Activated T-cell treated with anti-CD3 and anti-CD28 coated beads, Interleukin-2, amount 50 U/mL, for 4 hours (primary cell): ENCODE results near the gene NCKAP5. TPM values are rescaled to one million over a fixed set of nuclear protein-coding genes. Genes with fewer than 3 reads are reported as not detected.

ENCODE experiments used
- ATAC-seq, 2 donors: fragments of 200-7000 bp; cut with Tn5 transposase; one replicate each; pipeline ENCODE4 v1.10.0; 2021
- DNase-seq: peaks from one replicate; pipeline ENCODE4 v3.0.0-alpha.2; 2020
- H3K27me3 Mint-ChIP-seq: one replicate; pipeline ENCODE4 v1.8.0; 2021; ENCODE audit warnings: low read depth, mixed read lengths
- H3K36me3 Mint-ChIP-seq: one replicate; pipeline ENCODE4 v1.8.0; 2022; ENCODE audit warnings: mixed read lengths; ENCODE audit not compliant: insufficient read depth
- H3K4me1 Mint-ChIP-seq: one replicate; pipeline ENCODE4 v1.8.0; 2021; ENCODE audit warnings: low read depth, mixed read lengths
- H3K4me3 Mint-ChIP-seq: one replicate; pipeline ENCODE4 v1.8.0; 2021; ENCODE audit warnings: mild to moderate bottlenecking, moderate library complexity, mixed read lengths
- H3K9me3 Mint-ChIP-seq: one replicate; pipeline ENCODE4 v1.8.0; 2021; ENCODE audit warnings: mixed read lengths
- total RNA-seq, 3 donors: library from RNA; stranded (reverse); gene quantifications; one replicate each; pipeline ENCODE4 v1.2.1, GENCODE V29; 2021

The NCKAP5 gene
- total RNA-seq, 3 donors from 2014 or later, result 0.03 TPM; not detected in 2

DNA sequence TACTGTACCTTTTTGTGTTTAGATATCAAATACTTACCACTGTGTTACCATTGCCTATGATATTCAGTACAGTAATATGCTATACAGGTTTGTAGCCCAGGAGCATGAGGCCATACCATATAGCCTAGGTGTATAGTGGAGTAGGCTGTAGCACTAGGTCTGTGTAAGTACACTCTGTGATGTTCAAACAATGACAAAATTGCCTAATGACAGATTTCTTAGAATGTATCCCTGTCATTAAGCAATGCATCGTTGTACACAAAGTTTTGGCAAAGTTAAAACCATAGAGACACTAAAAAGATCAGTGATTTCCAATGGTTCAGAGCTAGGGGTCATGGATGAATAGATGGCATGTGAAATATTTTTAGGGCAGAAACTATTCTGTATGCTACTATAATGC is 415.5 kb downstream of the NCKAP5 start:
- no peaks in the 10 kb centered on the region for H3K27me3 Mint-ChIP-seq
- DNase-seq (no peak), ATAC-seq (no peak)
- H3K36me3 Mint-ChIP-seq, result no peaks in the 10 kb centered on the region
- no peaks in the 10 kb centered on the region for H3K9me3 Mint-ChIP-seq
- no peaks in the 10 kb centered on the region for H3K4me1 Mint-ChIP-seq
- H3K4me3 Mint-ChIP-seq, result no peak overlapping the region

DNA sequence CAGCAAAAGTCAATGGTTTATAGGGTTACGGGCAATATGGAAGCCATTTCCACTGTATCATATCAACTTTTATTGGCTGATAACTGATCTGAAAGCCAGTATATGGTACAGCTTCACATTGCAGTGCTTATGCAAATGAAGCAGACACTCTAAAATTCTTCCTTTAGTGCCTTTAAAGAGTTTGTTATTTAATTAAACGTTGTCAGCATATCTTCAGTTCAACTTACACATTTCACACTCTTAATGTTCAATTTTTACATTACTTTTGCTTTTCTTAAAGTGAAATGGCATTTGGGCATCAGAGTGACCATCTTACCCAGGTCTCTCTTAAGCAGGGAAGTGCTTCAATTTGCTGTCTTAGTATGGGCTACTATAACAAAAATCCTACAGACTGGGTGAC is 420.1 kb downstream of the NCKAP5 start:
- DNase-seq (no peak), ATAC-seq (no peak)
- no peaks in the 10 kb centered on the region for H3K4me1 Mint-ChIP-seq
- no peak overlapping the region for H3K4me3 Mint-ChIP-seq
- H3K9me3 Mint-ChIP-seq, result peaks cover 4% of the 10 kb centered on the region
- no peaks in the 10 kb centered on the region for H3K27me3 Mint-ChIP-seq
- no peaks in the 10 kb centered on the region for H3K36me3 Mint-ChIP-seq

DNA sequence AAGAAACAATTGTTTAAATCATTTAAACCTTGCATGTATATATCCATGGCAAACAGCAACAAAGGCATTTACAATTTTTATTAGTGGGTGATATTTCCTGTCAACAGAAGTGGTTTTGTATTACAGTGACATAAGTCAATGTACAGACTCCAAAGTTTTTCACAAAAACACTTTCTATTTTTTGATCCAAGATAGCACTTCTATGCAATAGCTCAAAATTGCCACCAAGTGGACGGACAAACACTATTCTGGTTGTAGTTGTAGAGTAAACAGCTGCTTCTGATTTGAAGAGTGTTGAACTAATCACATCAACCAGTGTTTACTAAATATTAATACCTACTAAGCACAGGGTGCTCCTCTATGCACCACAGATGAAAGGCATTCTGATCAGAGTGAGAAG is 421.4 kb downstream of the NCKAP5 start:
- H3K9me3 Mint-ChIP-seq, result peaks cover 4% of the 10 kb centered on the region
- ATAC-seq, result no peak
- no peaks in the 10 kb centered on the region for H3K27me3 Mint-ChIP-seq
- H3K36me3 Mint-ChIP-seq, result no peaks in the 10 kb centered on the region
- H3K4me1 Mint-ChIP-seq, result no peaks in the 10 kb centered on the region
- no peak overlapping the region for H3K4me3 Mint-ChIP-seq
- DNase-seq, result no peak

DNA sequence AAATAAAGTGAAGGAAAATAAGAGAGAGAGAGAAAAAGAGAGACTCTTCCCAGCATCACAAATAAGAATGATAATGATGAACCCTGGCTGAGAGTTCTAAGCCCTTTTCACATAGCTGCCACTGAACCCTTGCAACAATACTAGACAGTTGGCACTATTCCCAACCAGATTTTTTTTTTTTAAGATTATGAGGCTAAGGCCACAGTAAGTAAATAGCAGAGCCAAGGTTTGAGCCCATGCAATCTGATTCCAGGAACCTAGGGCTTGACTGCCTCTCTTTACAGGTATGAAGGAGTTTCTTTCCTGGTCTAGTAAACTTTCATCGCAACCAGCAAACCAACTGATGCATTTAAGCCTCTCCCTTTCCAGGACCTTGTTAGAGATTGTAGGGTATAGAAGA is 424.6 kb downstream of the NCKAP5 start:
- no peaks in the 10 kb centered on the region for H3K36me3 Mint-ChIP-seq
- H3K9me3 Mint-ChIP-seq, result peaks cover 10% of the 10 kb centered on the region
- H3K27me3 Mint-ChIP-seq, result no peaks in the 10 kb centered on the region
- no peak overlapping the region for H3K4me3 Mint-ChIP-seq
- no peak for DNase-seq
- no peak for ATAC-seq
- no peaks in the 10 kb centered on the region for H3K4me1 Mint-ChIP-seq

DNA sequence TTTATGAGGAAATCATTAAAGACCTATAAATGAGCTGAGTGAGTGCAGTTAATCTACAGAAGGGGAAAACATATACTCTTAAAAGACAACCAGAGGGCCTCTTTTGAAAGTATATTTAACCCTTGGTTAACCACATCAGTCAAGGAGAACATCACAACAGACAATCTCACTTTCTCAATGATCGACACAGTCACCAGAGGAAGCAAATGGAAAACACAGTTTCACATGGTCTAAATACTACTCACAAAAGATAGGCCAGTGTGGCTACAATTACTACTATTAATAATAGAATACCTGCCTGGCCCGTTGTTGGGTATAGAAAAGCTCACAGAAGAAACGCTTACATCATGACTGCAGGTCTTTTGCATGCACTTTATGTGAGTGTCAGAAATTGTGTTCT is 426.2 kb downstream of the NCKAP5 start:
- Mint-ChIP-seq H3K27me3 (no peaks in the 10 kb centered on the region), H3K36me3 (no peaks in the 10 kb centered on the region), H3K4me1 (no peaks in the 10 kb centered on the region), H3K4me3 (no peak overlapping the region), H3K9me3 (peaks cover 10% of the 10 kb centered on the region)
- DNase-seq, result no peak
- no peak for ATAC-seq

DNA sequence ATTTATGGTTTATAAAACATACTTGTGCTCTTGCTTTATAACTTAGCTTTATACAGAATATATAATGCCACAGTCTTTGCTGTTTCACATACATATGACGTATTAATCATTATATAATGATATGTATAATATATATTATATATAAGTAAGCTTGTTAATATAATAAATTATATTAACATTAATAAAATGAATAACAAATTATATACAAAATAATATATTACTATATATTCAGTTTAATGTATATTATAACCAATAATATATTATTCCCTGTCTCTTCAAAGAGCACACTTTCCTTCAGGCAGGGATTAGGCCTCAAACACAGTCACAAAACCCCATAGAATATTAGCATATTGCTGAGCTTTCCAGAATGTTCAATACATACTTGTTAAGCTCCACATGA is 427.6 kb downstream of the NCKAP5 start:
- H3K4me1 Mint-ChIP-seq, result no peaks in the 10 kb centered on the region
- no peaks in the 10 kb centered on the region for H3K27me3 Mint-ChIP-seq
- peaks cover 10% of the 10 kb centered on the region for H3K9me3 Mint-ChIP-seq
- no peaks in the 10 kb centered on the region for H3K36me3 Mint-ChIP-seq
- no peak for DNase-seq
- no peak overlapping the region for H3K4me3 Mint-ChIP-seq
- no peak for ATAC-seq

DNA sequence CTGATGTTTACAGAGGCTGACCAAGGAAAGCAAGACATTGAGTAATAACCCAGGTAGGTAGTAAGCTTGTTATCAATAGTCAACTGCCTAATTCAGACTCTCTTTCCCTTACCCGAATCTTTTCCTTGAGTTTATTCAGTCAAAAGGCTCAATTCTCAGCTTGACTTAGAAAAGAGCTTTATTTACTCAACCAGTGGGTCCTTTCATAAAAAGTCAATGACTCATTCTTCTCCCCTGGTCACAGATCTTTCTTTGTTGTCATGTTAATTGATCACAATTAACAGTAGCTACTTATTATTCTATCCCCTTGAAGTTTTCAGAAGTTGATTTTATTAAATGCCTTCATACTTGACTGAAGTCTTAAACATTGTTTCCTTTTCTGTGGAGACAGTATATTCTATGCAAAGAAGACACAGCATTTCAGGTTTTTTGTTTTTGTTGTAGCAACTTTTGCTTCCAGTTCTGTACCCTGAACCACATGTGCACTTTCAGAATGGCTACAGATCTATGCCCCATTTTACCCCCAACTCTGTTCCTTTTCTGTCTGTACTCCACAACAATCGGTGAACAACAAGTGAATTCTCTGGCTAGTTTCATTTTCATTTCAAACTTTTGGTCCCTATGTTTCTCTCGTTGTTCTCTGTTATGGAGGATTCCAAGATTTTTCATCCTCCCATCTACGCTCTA is 428.3 kb downstream of the NCKAP5 start:
- no peak for ATAC-seq
- Mint-ChIP-seq H3K4me1 (no peaks in the 10 kb centered on the region), H3K9me3 (peaks cover 10% of the 10 kb centered on the region), H3K4me3 (no peak overlapping the region), H3K27me3 (no peaks in the 10 kb centered on the region), H3K36me3 (no peaks in the 10 kb centered on the region)
- no peak for DNase-seq

DNA sequence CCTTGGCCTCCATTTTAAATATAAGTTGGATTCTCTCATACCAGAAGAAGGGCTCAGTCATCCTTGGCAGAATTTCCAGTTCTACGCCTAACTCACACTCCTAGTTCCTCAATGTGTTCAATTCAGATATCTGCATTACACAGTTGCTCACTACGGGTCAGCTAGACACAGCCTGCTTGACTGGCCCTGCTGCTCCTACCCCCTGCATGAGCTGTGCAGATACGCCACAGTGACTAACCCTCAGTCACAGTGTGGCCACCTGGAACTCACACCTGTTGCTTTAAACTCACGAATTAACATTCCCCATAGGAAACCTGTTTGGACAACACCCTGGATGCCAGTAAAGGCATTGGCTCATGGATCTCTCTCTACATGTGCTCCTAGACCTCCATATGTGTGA is 429.6 kb downstream of the NCKAP5 start:
- no peaks in the 10 kb centered on the region for H3K4me1 Mint-ChIP-seq
- no peaks in the 10 kb centered on the region for H3K36me3 Mint-ChIP-seq
- DNase-seq (no peak), ATAC-seq (no peak)
- no peaks in the 10 kb centered on the region for H3K27me3 Mint-ChIP-seq
- H3K9me3 Mint-ChIP-seq, result peaks cover 6% of the 10 kb centered on the region
- H3K4me3 Mint-ChIP-seq, result no peak overlapping the region

DNA sequence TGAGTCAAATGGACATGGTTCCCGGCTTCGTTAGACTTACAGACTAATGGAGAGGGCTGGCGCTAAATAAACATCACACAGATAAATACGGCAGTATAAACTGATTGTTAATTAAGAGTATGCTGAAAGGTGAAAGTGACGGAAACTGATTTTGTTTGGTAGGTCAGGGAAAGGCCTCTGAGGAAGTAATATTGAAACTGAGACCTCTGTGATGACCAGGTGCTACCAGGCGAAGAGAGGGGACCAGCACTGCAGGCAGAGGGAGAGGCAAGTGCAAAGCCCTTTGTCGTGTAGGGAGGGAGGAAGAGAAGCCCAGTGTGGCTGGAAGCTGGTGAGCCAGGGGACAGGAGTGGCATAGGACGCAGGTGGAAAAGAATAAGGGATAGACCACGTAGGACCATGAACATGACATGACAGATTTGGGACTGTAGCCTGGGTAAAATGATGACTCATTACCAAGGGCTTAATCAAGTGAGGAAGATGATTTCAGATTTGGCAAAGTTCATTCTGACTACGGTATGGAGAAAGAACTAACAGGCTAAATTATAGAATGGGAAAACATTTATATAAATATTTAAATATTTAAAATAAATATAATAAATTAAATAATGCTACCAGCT is 433.1 kb downstream of the NCKAP5 start:
- Mint-ChIP-seq H3K27me3 (no peaks in the 10 kb centered on the region), H3K4me3 (no peak overlapping the region), H3K36me3 (no peaks in the 10 kb centered on the region), H3K4me1 (no peaks in the 10 kb centered on the region), H3K9me3 (peaks cover 6% of the 10 kb centered on the region)
- ATAC-seq (no peak), DNase-seq (no peak)

DNA sequence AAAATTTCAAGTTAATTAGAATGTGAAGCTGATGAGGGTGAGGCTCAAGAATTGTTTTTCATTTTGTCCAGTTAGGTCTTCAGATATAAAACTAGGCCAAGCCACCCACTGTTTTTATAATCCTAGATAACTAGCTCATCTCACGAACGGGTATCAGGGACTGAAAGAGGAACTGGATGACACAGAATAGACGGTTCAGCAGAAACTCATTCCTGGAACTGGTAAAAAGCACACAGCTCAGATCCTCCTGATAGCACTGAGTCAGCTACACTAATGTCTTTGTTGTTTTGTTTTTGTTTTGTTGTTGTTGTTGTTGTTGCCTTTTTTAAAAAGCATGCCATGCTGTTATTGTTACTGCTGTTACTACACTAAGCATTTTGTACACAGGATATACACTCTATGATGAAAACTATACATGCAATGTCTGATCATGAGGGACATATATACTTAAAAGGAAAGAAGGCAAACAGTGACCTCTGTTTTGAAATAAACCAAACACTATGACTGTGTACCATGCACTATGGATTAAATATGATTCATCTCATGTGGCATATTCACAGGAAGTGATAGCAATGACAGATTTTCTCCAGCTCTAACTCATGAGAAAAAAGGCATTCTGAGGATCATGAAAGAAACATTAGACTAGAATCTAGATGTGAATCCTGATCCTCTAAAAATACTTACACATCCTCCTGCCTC is 437.6 kb downstream of the NCKAP5 start:
- DNase-seq, result no peak
- no peaks in the 10 kb centered on the region for H3K4me1 Mint-ChIP-seq
- H3K27me3 Mint-ChIP-seq, result no peaks in the 10 kb centered on the region
- H3K4me3 Mint-ChIP-seq, result no peak overlapping the region
- H3K36me3 Mint-ChIP-seq, result no peaks in the 10 kb centered on the region
- no peak for ATAC-seq
- H3K9me3 Mint-ChIP-seq, result peaks cover 3% of the 10 kb centered on the region

DNA sequence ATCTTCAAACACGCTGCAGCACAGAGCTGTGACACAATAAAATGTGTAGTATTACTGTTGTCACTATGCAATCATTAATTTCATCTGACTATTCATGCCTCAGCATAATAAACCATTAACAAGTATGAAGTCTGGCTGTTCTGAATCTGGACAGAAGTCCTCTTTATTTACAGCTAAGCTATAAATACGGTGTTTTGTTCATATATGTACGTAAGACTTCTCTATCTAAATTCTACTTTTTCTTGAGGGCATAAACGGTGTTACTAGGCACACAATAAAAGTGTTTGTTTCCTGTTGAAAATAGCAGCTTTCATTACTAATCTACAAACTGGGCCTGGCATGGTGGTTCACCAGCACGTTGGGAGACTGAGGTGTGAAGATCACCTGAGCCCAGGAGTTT is 443.8 kb downstream of the NCKAP5 start:
- no peak for ATAC-seq
- peaks cover 3% of the 10 kb centered on the region for H3K9me3 Mint-ChIP-seq
- H3K4me3 Mint-ChIP-seq, result no peak overlapping the region
- no peaks in the 10 kb centered on the region for H3K4me1 Mint-ChIP-seq
- DNase-seq, result no peak
- no peaks in the 10 kb centered on the region for H3K27me3 Mint-ChIP-seq
- no peaks in the 10 kb centered on the region for H3K36me3 Mint-ChIP-seq

DNA sequence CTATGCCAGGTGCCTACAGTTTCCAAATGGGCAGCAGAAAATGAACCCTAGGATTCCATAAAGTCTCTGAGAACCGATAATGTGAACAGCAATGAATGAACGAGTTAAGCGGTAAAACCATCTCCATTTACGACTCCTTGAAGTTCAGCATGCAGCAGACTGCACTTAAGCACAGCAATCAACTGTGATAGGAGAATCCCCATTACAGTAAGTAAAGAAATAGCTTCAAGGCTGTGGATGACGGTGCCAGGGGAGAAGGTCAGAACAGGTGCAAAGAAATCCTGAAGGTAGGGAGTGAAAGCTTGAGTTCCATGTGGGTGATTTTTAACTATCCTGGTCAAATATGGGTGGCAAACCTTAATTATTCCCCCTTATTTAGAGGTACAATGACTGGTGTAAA is 444.4 kb downstream of the NCKAP5 start:
- no peak for DNase-seq
- Mint-ChIP-seq H3K4me3 (no peak overlapping the region), H3K36me3 (no peaks in the 10 kb centered on the region)

DNA sequence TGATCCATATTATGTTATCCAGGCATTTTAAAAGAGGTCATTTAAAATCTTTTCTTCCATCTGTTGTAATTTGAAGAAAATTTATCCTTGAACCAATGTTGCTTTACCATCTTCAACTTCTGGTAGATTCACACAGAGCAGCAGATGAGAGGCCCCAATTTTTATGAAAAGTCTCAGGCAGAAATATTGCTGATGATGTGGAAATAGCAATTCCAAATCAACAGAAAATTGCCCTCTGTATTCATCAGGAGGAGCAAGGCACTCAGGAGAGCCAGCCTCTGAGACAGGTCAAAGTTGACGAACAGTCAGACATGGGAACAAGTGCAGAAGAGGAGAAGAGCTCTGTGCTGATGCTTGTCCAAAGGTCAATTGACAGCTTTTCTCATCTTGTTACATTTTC is 444.9 kb downstream of the NCKAP5 start:
- H3K4me1 Mint-ChIP-seq, result no peaks in the 10 kb centered on the region
- peaks cover 3% of the 10 kb centered on the region for H3K9me3 Mint-ChIP-seq
- DNase-seq (no peak), ATAC-seq (no peak)
- H3K4me3 Mint-ChIP-seq, result no peak overlapping the region
- H3K36me3 Mint-ChIP-seq, result no peaks in the 10 kb centered on the region
- H3K27me3 Mint-ChIP-seq, result no peaks in the 10 kb centered on the region

More for the DNA sequence above, 444.4 kb downstream of the NCKAP5 start:
- no peak for ATAC-seq
- no peaks in the 10 kb centered on the region for H3K27me3 Mint-ChIP-seq
- H3K4me1 Mint-ChIP-seq, result no peaks in the 10 kb centered on the region
- H3K9me3 Mint-ChIP-seq, result peaks cover 3% of the 10 kb centered on the region

DNA sequence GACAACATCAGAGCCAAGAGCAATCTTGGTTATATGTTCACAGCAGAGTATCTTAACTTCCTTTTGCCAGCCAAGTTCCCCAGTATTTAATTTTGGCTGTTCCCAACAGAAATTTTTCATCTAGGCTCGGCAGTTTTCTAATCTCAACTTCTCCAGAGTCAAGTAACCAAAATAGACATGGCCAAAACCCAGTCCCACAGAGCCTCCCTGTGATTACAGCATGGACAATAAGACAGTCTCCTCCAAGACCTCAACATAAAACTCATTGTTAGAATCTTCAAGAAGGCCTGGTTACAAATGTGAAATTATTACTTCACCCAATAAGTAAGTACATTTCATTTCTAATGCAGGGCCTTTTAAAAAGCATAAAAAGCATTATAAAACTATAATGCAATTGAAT is 445.7 kb downstream of the NCKAP5 start:
- Mint-ChIP-seq H3K27me3 (no peaks in the 10 kb centered on the region), H3K36me3 (no peaks in the 10 kb centered on the region), H3K4me1 (no peaks in the 10 kb centered on the region), H3K9me3 (peaks cover 3% of the 10 kb centered on the region), H3K4me3 (no peak overlapping the region)
- ATAC-seq (no peak), DNase-seq (no peak)

DNA sequence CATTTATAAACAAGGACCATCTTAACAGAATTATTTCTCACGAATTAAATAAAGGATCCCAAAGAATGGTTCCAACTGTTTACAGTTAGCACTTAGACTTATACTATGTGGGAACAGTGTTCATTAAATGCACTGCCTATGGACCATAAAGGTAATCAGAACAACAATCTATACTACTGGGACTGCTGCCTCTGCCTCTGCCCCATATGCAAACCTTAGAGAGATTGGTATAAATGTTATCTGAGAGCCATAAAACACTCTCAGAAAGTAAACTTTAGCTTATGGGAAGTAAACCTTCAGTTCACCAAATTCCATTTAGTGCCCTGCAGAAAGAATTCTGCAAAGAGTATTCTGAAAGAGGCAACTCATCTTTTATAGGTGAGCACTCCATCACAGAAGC is 448.0 kb downstream of the NCKAP5 start:
- H3K9me3 Mint-ChIP-seq, result no peaks in the 10 kb centered on the region
- DNase-seq, result no peak
- no peak for ATAC-seq

More for the DNA sequence above, 448.0 kb downstream of the NCKAP5 start:
- Mint-ChIP-seq H3K36me3 (no peaks in the 10 kb centered on the region), H3K4me3 (no peak overlapping the region), H3K4me1 (no peaks in the 10 kb centered on the region), H3K27me3 (no peaks in the 10 kb centered on the region)
